ENCODE data around the gene IGF1.

Gene IGF1

DNA sequence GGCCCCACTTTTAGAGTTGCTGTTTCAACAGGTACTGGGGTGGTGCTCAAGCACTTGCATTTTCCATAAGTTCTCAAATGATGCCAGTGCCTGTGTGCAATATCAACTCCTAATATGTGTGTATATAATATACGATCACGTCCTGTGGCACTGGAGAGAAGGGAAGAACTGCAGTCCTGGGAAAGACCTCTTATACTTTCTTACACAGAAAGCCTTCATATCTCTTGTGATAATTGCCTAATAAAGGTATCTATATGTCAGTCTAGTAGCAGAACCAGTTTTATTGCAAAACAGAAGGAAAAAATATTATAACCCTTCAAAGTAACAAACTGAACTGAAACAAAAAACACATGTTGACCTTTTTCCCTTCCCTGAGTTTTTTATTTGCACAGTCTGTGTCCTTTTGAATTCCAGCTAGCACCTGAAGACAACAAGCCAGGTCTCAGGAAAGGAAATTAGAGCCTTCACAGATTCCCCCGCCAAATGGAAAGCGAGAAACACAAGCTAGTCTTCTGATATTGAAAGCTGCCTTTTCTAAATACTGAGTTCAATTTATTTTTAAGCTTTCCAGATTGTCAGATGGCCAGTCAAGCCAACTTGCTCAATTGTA lies 44.4 kb downstream of the IGF1 start:
- no peak overlapping the region for H3K4me3 ChIP-seq (ENCODE audit: control insufficient read depth, low read depth, low read length)
- TF ChIP-seq, protein P1, sequence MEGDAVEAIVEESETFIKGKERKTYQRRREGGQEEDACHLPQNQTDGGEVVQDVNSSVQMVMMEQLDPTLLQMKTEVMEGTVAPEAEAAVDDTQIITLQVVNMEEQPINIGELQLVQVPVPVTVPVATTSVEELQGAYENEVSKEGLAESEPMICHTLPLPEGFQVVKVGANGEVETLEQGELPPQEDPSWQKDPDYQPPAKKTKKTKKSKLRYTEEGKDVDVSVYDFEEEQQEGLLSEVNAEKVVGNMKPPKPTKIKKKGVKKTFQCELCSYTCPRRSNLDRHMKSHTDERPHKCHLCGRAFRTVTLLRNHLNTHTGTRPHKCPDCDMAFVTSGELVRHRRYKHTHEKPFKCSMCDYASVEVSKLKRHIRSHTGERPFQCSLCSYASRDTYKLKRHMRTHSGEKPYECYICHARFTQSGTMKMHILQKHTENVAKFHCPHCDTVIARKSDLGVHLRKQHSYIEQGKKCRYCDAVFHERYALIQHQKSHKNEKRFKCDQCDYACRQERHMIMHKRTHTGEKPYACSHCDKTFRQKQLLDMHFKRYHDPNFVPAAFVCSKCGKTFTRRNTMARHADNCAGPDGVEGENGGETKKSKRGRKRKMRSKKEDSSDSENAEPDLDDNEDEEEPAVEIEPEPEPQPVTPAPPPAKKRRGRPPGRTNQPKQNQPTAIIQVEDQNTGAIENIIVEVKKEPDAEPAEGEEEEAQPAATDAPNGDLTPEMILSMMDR (conservative IDR thresholded peaks at IDR 0.05; ENCODE audit: control insufficient read depth, insufficient read depth, low read depth, low read length): no peak
- no peak for DNase-seq (ENCODE audit: low read depth)

DNA sequence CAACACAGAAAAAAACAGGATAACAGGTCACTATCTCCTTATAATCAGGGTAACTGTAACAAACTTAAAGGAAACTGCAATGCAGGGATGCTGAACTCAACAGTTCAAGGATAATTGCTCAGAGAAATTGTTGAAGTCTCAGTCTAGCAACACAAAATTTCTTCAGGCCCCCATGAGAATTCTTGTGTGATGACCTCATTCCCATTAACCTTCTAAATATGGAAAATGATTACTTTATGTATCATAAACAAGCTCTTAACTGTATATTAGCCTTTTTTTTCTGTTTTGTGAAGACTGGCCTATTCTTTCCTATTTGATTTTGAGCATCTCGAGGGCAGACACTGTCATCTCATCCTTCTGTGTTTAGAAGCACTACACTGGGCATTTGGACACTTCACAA lies 47.1 kb downstream of the IGF1 start:
- no peak overlapping the region for H3K4me3 ChIP-seq (ENCODE audit: control insufficient read depth, low read depth, low read length)
- TF ChIP-seq, protein P1 (conservative IDR thresholded peaks at IDR 0.05; ENCODE audit: control insufficient read depth, insufficient read depth, low read depth, low read length): no peak
- DNase-seq (ENCODE audit: low read depth): no peak

DNA sequence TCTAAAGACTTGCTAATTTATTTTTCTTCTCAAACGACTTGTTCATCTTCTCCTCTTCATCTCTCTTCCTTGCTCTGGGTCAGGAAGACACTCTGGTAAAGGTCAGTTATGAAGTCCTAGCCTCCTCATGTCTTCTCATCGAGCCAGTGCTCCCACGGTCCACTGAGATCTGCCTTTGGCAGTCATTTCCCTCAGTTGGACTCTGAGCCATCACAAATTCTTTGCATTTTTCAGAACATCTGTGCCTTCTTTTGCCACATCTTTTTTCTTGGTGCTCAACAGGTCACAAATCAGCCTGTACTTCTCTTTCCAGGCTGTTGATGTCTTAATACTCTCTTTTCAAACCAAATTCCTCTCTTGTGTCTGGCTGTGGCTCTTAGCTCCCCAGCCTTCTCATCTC lies 49.7 kb downstream of the IGF1 start:
- no peak for DNase-seq (ENCODE audit: low read depth)
- TF ChIP-seq, protein P1 (conservative IDR thresholded peaks at IDR 0.05; ENCODE audit: control insufficient read depth, insufficient read depth, low read depth, low read length): no peak
- H3K4me3 ChIP-seq (ENCODE audit: control insufficient read depth, low read depth, low read length): no peak overlapping the region

DNA sequence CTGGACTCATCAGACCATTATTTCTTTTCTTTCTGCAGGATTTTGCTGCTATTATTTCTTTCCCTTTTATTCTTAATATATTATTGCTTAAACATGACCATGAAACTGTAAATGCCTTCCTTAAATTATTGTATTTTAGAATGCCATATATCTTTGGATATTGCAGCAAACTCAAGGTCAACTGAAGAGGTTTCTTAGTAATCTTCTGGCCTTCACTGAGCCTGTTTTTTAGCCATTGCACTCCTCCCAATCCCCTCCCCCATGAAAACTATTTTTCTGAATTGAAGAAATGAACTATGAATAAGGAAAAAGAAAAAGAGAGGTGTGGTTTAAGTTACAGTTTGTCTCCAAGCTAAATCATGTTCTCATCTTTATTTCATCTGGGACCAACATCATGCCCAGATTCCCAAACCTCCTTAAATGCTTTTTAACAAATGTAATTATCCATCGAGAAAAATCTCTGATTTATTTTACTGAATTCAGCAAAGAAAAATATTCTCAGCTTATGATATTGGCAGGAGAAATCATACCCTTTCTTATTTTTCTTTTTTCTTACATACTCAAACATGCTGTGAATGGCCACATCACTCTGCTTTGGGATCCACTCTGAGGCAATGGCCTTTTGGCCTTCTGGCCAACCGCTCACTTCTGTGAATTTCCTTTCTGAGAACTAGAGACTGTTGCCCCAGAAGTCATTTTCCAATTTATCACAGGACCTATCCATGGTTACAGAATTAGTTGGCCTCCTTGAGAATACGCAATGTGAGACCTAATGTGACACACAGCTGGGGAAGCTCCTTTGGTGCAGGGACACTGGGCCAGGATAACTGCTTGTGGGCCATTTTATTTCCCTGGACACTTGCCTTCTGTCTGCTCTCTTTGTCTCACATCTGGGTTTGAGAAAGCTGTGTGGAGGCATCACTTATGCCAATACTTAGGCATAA lies 50.9 kb downstream of the IGF1 start:
- H3K4me3 ChIP-seq (ENCODE audit: control insufficient read depth, low read depth, low read length): no peak overlapping the region
- no peak for DNase-seq (ENCODE audit: low read depth)
- TF ChIP-seq, protein P1 (conservative IDR thresholded peaks at IDR 0.05; ENCODE audit: control insufficient read depth, insufficient read depth, low read depth, low read length): no peak

DNA sequence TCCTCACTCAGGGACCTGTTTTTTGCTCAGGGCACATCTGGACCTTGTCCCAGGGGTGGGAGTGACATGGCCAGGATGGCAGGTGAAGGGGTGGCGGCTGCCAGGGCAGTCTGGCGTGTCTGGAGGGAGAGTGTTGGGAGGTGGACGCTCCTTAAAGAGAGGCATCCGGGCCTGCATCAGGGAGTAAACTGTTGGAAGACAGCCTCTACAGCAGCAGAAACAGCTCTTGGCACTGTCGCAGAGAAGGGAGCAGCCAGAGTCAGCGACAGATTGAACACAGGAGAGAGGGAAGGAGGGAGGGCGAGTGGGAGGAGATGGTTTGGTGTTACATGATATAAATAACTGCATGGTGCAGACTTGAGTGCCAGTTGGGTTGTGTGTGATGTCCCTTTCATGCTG lies 52.8 kb downstream of the IGF1 start:
- TF ChIP-seq, protein P1 (conservative IDR thresholded peaks at IDR 0.05; ENCODE audit: control insufficient read depth, insufficient read depth, low read depth, low read length): no peak

DNA sequence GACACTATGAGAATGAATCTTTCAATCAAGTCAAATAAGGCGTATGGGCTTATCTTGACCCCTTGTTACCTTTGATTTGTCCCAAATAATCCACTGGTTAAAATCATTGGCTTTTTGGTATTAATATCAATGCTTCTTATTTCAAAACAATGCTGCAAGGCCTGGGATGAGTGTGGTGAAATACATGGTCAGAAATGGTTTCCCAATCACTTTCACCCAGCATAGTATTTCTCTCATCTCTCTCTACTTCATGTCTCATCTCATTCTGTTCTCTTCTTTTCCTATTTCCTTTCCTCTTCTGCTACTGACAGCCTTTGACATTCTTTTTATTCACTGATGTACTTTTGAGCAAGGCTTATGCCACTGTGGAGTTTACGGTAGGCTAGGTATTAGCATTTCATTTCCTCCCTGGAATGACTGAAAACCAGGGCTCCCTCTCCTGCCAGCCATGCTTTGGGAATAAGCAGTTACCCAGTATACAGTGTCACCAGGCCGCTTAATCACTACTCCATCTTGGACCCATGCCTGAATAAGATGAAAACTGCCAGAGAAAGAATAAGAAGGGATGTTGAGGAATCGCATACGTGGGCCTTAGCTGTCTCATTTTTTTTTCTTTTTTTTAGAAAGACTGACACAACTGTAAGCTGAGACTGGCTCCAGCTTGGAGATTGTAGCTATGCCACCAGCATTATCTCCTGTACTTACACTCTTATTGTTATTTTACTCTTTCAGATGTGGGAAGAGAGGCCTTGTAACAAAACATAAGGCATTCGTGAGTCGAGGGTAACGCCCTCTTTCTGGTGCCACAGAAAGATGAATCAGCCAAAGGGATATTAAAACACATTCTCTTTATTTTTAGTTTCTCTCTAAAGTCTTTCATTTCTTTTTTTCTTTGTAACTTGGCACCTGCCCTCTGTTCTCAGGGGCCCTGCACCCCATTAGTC lies 53.5 kb downstream of the IGF1 start:
- TF ChIP-seq, protein P1 (conservative IDR thresholded peaks at IDR 0.05; ENCODE audit: control insufficient read depth, insufficient read depth, low read depth, low read length): no peak
- H3K4me3 ChIP-seq (ENCODE audit: control insufficient read depth, low read depth, low read length): no peak overlapping the region
- DNase-seq (ENCODE audit: low read depth): peak; percentile 37

More for the DNA sequence above, 52.8 kb downstream of the IGF1 start:
- no peak overlapping the region for H3K4me3 ChIP-seq (ENCODE audit: control insufficient read depth, low read depth, low read length)
- DNase-seq (ENCODE audit: low read depth): no peak
